ENCODE measurements around the gene STMND1.
"Not testable (repeated sequence)": the region's sequence is repeated elsewhere in the genome, so short reads cannot be mapped to it uniquely, and the experiment has no call there.

STMND1 gene

GRCh38 chr6:17101422-17102257 lies at the start of gene STMND1:
TSS of gene STMND1 (plus strand) at chr6:17102050. CDS start at chr6:17102258, 208 bp downstream.
- no peak for DNase-seq

DNA sequence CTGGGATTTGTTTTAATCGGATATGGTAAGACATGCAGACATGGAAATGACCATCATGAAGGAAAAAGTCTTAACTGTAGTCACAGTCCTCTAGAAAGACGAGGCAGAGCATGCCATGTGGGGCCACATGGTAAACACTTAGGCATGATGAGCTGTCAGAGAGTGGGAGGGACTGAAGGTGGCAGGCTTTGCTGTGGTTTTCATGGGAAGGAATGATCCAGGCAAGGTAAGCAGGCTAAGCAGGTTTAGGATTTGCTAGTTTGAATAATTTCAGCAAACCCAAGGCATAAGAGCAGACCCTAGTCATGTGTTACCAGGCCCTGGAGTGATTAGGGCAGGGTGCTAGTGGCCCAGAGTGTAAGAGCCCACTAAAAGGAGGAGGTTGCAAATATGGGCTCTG lies 47.2 kb upstream of the STMND1 start:
- no peak for DNase-seq

GRCh38 chr6:17057322-17057721 lies 44.5 kb upstream of the STMND1 start:
- no peak for DNase-seq

- DNase-seq = no peak
Measured at GRCh38 chr6:17058550-17058949, 43.3 kb upstream of the STMND1 start.

GRCh38 chr6:17059022-17059421 lies 42.8 kb upstream of the STMND1 start:
- DNase-seq = no peak

DNA sequence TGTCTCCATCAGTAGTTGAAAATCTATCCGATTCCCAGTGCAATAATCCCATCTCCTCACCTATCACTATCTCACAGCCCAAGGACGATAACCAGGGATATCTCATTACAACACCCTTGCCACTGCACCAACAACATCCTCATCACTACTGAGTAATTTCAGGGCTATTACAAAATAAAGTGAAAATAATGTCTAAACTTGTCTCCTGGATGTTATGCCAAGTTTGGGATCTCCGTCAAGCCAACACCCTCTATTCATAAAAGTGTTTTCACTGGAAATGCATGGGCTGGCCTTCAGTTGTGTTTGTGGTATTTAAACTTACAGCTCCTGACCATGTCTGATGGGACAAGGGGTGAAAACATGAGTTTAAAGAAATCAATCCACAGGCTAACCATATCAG lies 42.0 kb upstream of the STMND1 start:
- DNase-seq = no peak

GRCh38 chr6:17061097-17061496 lies 40.8 kb upstream of the STMND1 start:
- DNase-seq = no peak

DNA sequence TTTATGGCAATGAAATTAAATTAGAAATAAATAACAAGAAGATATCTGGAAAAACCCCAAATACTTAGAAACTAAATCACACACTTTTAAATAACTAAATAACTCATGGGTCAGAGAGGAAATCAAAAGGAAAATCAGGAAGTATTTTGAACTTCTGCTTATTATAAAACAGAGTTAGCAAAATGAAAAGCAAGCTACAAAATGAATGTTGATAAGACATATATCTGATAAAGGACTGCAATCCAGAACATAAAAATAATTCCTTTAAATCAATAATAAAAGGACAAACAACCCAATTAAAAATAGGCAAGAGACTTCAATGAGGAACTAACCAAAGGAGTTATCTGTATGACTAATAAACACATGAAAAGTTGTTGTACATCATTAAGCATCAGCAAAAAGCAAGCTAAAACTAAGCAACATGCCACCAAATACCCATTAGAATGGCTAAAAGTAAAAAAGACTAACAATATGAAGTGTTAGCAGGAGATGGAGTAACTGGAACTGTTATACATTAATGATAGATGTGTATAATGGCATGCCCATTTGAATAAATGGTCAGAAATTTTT lies 38.9 kb upstream of the STMND1 start:
- DNase-seq = no peak

GRCh38 chr6:17064975-17065374 lies 36.9 kb upstream of the STMND1 start:
- no peak for DNase-seq

GRCh38 chr6:17066610-17067009 lies 35.2 kb upstream of the STMND1 start:
- no peak for DNase-seq

DNA sequence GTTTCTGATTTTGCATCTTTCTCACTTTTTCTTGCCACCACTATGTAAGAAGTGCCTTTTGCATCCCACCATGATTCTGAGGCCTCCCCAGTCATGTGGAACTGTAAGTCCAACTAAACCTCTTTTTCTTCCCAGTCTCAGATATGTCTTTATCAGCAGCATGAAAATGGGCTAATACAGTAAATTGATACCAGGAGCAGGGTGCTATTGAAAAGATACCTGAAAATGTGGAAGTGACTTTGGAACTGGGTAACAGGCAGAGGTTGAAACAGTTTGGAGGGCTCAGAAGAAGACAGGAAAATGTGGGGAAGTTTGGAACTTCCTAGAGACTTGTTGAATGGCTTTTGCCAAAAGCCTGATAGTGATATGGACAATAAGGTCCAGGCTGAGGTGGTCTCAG lies 32.9 kb upstream of the STMND1 start:
- DNase-seq = not testable (repeated sequence)

- not testable (repeated sequence) for DNase-seq
Measured at GRCh38 chr6:17070400-17070799, 31.4 kb upstream of the STMND1 start.

GRCh38 chr6:17073596-17073995 lies 28.3 kb upstream of the STMND1 start:
- DNase-seq = not testable (repeated sequence)

DNA sequence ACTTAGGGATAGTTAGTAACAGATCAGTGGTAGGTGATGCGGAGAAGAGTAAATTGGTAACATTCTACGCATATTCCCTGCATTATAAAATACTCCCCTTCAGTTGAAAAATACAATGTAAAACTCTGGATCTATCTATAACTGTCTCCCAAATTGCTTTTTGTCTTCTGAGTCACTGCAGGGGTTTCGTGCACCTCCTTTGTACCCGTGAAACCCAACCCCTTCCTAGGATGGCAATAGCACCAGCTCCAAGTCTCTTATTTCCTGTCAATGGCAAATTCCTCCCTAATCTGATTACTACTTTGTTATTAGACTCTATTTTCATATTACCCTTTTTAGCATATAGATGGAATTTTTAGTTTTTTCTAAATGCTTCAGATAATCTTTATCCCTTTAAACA lies 20.6 kb upstream of the STMND1 start:
- no peak for DNase-seq

DNA sequence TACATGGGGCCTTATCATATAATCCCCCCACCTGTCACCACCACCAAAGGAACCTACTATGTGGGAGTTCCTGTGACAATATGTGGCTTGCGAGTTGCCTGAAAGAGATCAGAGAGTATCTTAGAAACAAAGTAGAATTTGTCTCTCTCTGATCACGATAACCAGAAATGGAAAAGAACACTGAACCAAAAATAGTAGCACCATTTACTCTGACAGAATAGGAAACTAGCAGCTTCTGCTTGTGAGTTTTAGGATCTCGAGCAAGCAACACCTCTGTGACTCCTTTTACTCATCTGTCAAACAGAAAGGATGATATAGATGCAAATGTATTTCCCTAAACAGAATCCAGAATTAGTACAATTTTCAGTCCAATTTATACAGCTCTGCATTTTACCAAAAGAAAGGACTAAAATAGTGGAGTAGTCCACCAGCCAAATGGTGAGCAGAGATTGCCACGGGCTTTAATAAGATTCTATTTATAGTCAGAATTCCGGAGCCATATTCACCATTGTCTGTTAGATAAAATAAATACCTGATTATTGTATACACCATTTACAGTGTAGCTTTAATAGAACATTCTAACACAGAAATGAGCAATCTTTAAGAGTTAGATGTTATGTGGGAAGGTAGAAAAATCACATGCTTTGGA lies 19.9 kb upstream of the STMND1 start:
- no peak for DNase-seq

DNA sequence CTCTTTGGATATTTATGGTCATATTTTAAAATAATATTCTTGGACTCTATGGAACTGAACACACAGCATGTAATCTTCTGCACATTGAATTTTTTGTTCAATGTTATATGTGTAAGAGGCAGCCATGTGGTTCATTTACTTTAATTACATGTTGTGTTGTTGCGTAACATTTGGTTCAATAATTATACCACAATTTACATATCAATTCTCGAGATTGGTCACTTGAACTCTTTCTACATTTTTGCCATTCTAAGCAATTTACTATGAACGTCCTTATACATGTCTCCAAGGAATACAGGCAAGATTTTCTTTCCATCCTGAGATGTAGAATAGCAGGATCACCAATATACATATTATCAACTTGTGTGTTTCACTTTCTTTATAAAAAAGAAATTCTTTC lies 18.5 kb upstream of the STMND1 start:
- no peak for DNase-seq

GRCh38 chr6:17086469-17086868 lies 15.4 kb upstream of the STMND1 start:
- no peak for DNase-seq

GRCh38 chr6:17088091-17088611 lies 13.7 kb upstream of the STMND1 start:
- DNase-seq = no peak

GRCh38 chr6:17091122-17091521 lies 10.7 kb upstream of the STMND1 start:
- DNase-seq = no peak

DNA sequence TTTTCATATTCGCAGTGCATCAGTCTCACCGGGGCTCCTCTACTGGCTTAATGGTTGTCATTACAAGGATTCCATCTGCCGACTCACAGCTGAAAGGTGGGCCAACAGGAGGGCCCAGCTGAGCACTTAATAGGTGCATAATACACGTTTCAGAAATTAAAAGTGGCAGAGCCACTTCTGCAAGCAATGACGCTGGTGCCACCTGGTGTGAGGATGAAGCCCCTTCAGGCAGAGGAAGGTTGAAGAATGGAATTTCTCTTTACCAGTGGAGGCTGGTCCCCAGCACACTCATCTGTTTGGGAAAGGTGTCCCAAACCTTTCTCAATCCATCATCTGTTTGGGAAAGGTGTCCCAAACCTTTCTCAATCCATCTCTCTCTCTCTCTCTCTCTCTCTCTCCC lies 8.2 kb upstream of the STMND1 start:
- DNase-seq = no peak

GRCh38 chr6:17096096-17096495 lies 5.8 kb upstream of the STMND1 start:
- no peak for DNase-seq

DNA sequence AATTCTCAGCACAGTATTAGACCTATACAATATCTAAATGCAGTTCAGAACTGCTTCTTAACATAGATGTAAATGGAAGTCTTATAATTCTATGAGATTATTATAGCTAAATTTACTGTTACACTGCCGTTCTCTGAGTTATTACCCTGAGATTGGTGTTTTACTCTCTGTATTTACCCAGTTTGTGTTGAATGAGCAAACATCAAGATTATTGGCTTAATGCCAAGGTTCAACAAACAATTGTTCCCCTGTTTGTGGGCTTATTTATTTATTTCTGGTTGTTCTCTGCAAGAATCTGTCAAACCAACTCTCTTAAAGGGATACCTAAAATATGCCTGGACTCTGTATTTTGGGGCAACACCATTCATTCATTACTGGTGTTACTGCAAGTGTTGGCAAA lies 5.2 kb upstream of the STMND1 start:
- no peak for DNase-seq

DNA sequence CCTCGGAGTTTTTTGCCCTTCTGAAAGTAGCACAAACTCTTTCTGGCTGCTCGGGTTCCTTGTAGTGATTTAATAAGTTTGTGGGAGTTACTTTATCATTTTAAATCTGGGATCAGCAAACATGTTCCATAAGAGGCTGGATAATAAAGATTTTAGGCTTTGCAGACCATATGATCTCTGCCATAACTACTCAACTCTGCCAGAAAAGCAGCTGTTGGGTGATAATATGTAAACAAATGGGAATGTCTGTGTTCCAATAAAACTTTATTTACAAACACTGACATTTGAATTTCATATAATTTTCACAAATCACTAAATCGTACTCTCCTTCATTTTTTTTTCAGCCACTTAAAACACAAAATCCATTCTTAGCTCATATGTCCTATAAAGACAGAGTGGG lies 3.9 kb upstream of the STMND1 start:
- no peak for DNase-seq

DNA sequence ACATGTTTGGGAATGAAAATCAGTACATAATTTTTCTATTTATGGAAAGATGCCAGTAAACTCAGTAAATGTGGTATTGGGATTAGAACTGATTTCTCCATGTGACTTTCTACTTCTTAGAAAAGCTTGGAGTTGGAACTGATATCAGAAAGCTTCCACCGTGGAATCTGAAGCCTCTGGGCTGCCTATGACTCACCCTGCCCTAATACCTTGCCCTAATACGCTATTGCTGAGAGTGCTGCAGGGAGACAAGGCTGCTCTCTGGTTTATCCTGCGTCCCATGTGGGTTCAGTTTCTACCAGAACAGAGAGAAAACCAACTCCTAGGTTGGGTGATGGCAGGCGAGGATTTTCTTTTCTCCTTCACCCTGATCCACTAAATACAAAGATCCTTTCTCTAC lies 3.3 kb upstream of the STMND1 start:
- DNase-seq = no peak

Measured in activated CD4-positive, alpha-beta T cell treated with anti-CD3 and anti-CD28 coated beads, Interleukin-2, amount 50 U/mL, for 1 hour (primary cell).